GM18951 (cell line): ENCODE data around the gene C2CD2L.

ENCODE experiments used
- POLR2A ChIP-seq: IDR thresholded peaks from 4 replicates; pipeline ENCODE4 v1.6.1; 2011; ENCODE audit warnings: mild to moderate bottlenecking; ENCODE audit not compliant: insufficient read length, insufficient read depth; ENCODE audit errors: extremely low read depth
- in situ Hi-C: fragments of 300-500 bp; cut with MboI; formaldehyde crosslinking; loops from one replicate; pipeline ENCODE4 v1.12.0; 2022; ENCODE audit warnings: low sequenced_read_pairs, mixed read lengths, inconsistent platforms; ENCODE audit not compliant: unreplicated experiment

The C2CD2L gene

GRCh38 chr11:119148720-119149017 lies 41.5 kb downstream of the C2CD2L start:
- TF ChIP-seq POLR2A: no peak
- in situ Hi-C loops: no loop called here

GRCh38 chr11:119149018-119149785 lies 42.1 kb downstream of the C2CD2L start, which contains the start of gene ABCG4:
Gene ABCG4, plus strand, starts transcription at chr11:119149052. Its CDS starts 914 bp downstream, at chr11:119149966.
- TF ChIP-seq POLR2A: no peak
- in situ Hi-C loops: no loop called here

- in situ Hi-C loops: no loop called here
- TF ChIP-seq POLR2A: no peak
These were observed 42.7 kb downstream of the C2CD2L start for GRCh38 chr11:119149786-119150275.

DNA sequence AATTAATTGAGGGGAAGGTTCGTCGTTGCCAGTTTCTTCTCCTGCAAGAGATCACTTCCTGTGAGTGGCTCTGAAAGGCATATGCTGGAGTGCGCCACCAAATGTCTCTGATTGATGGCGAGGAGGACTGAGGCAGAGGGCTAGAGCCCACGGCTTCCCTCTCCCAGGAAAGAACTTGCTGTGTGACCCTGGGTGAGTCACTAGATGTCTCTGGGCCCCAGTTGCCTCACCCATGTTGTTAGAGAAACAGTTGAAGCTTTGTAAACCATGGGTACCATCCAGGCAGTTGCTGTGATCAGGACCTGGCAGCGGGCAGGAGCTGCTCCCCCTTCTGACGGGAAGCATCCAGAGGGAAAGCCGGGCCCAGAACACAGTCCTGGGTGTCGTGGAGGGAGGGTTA lies 44.9 kb downstream of the C2CD2L start:
- in situ Hi-C loops: no loop called here
- no peak for TF ChIP-seq POLR2A

DNA sequence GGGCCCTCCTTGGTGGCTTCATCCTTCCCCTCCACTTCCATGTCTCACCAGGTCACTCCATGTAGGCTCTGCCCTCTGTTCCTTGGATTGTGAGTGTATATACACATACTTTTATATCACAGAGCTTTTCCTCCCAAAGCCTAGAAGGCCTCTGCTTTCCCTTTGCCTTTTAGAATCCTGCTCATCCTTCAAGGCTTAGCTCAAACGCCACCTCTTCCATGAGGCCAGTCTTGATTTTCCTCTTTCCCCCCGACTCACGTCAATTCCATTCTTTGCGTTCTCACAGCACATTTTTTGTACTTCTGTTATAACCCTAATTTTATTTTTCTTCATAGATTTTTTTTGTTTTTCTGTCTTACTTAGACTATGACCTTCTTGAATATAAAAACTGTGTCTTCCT lies 45.5 kb downstream of the C2CD2L start:
- no peak for TF ChIP-seq POLR2A
- in situ Hi-C loops: no loop called here

DNA sequence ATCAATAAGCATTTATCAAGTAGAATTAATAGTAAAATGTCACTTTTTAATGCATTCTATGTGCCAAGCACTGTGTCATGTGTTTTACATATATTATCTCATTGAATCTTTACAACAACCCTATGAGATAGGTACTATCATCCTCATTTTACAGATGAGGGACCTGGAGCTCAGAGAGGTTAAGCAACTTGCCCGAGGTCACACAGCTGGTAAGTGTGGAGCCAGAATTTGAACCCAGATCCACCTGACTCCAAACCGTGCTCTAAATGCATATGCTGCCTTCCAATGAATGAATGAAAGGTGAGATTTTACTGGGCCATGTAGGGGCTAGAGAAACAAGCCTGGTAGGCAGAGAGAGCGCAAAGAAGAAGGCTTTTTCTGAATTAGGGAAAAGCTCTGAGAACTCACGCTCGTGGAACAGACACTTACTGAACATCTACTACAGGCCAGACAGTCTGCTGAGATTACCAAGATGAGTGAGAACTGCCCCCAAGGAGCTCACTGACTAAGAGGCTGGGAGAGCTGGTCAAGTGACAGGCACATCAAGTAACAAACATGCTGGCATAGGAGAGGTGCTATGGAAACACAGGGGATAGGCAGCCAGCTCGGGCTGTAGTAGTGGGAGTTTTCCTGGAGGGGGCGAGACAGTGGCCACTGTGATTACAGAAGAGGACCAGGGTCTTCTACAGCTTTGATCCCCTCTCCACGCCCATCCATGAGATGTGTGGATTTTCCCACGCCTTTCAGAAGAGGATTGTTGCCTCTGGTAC lies 46.1 kb downstream of the C2CD2L start:
- TF ChIP-seq POLR2A: no peak
- in situ Hi-C loops: no loop called here

- in situ Hi-C loops: no loop called here
- TF ChIP-seq POLR2A: no peak
These were observed 47.0 kb downstream of the C2CD2L start for GRCh38 chr11:119154178-119154577.

- TF ChIP-seq POLR2A: no peak
- in situ Hi-C loops: no loop called here
These were observed 48.8 kb downstream of the C2CD2L start for GRCh38 chr11:119155733-119156492.

GRCh38 chr11:119156496-119156895 lies 49.4 kb downstream of the C2CD2L start:
- in situ Hi-C loops: no loop called here
- TF ChIP-seq POLR2A: no peak

GRCh38 chr11:119157063-119157462 lies 49.9 kb downstream of the C2CD2L start:
- no peak for TF ChIP-seq POLR2A
- in situ Hi-C loops: no loop called here

- in situ Hi-C loops: no loop called here
- TF ChIP-seq POLR2A: no peak
These were observed 51.3 kb downstream of the C2CD2L start for GRCh38 chr11:119158467-119158866.

GRCh38 chr11:119160151-119160550 lies 53.0 kb downstream of the C2CD2L start:
- in situ Hi-C loops: no loop called here
- TF ChIP-seq POLR2A: no peak

DNA sequence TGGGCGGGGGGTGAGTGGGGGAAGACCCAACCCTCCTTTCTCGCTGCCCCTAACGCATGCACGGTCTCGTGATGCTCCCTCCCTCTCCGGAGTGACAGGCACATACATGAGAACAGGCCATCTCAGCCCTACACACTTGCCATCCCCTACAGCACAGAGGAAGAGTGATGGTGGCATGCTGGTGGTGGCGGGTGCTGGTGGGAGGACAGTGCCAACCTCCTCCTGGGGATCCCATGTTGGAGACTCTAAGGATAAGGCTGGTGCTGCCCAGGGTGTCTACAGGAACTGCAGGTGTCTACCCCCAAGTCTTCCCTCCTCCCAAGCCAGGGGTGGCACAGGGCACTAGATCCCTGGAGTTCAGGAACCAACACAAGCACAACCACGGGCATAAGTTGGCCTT lies 54.7 kb downstream of the C2CD2L start:
- in situ Hi-C loops: no loop called here

More for the DNA sequence above, 54.7 kb downstream of the C2CD2L start:
- no peak for TF ChIP-seq POLR2A
